AG09319 (cell line): ENCODE data around the gene F8.
"Not testable (repeated sequence)": the region's sequence is repeated elsewhere in the genome, so short reads cannot be mapped to it uniquely, and the experiment has no call there.

Source experiments
- DNase-seq: peaks from one replicate; pipeline ENCODE4 v3.0.0-alpha.2; 2010; ENCODE audit warnings: low read depth; ENCODE audit errors: extremely low read depth
- TF ChIP-seq, protein P1 (sequence below): IDR thresholded peaks from 2 replicates; pipeline ENCODE4 v1.5.1; 2011; ENCODE audit warnings: low read depth, mild to moderate bottlenecking, inconsistent platforms, low read length, moderate library complexity

F8 gene

DNA sequence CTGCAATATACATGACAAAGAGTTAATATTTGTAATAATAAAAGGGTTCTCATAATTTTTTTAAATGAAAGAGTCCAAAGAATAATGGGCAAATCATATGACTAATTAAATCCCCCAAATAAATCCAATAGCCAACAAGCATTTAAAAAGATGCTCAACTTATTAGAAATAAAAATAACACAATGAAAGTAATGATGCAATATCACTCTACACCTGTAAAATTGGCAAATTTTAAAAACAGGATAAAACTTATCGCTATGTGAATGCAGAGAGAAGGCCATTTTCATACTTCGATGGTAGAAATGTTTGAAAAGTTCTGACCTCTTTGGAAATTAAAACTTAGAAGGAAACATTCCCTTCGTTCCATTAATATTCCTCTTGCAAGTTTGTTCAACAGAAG is 1.9 kb downstream of the F8 start:
- DNase-seq = no peak

DNA sequence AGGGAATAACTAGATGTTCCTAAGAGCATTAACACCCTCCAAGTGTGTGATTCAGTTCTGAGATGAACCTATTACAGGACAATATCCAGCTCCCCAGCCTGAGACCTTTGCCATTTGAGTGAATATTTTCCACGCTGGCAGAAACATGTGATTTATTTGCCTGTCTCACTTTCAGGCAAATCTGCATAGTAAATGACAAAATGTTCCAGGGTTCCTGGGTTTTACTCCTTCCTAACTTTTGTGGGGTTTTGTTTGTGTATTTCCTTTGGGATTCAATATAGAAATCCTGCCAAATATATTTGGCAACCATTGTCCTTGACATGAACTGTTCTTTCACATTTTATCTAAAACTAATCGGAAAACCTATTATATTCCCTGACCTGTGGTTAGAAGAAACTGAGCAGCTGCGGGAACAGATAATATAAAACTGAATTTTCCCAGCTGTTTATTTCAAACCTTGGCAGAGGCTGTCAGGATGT is 12.5 kb downstream of the F8 start:
- DNase-seq = no peak
- TF ChIP-seq, protein P1, sequence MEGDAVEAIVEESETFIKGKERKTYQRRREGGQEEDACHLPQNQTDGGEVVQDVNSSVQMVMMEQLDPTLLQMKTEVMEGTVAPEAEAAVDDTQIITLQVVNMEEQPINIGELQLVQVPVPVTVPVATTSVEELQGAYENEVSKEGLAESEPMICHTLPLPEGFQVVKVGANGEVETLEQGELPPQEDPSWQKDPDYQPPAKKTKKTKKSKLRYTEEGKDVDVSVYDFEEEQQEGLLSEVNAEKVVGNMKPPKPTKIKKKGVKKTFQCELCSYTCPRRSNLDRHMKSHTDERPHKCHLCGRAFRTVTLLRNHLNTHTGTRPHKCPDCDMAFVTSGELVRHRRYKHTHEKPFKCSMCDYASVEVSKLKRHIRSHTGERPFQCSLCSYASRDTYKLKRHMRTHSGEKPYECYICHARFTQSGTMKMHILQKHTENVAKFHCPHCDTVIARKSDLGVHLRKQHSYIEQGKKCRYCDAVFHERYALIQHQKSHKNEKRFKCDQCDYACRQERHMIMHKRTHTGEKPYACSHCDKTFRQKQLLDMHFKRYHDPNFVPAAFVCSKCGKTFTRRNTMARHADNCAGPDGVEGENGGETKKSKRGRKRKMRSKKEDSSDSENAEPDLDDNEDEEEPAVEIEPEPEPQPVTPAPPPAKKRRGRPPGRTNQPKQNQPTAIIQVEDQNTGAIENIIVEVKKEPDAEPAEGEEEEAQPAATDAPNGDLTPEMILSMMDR = no peak

More for the DNA sequence above, 1.9 kb downstream of the F8 start:
- TF ChIP-seq, protein P1 = no peak

DNA sequence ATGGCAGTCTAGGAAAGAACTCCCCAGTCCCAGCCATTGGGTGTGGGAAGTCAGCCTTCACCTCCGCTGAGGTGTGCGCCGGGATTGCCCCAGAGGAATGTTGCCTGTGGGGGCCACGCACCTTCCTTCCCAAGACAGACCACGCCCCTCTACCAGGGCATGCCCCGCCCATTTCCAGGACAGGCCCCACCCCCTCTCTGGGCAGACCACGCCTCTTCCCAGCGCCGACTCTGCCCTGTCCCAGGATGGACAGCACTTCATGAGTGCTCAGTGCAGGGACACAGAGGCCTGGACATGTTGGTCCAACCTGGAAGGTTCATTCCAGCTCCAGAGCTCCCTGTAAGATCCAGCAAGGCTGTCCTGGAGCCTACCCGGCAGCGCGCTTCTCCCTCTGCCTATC is 13.9 kb downstream of the F8 start:
- not testable (repeated sequence) for DNase-seq

DNA sequence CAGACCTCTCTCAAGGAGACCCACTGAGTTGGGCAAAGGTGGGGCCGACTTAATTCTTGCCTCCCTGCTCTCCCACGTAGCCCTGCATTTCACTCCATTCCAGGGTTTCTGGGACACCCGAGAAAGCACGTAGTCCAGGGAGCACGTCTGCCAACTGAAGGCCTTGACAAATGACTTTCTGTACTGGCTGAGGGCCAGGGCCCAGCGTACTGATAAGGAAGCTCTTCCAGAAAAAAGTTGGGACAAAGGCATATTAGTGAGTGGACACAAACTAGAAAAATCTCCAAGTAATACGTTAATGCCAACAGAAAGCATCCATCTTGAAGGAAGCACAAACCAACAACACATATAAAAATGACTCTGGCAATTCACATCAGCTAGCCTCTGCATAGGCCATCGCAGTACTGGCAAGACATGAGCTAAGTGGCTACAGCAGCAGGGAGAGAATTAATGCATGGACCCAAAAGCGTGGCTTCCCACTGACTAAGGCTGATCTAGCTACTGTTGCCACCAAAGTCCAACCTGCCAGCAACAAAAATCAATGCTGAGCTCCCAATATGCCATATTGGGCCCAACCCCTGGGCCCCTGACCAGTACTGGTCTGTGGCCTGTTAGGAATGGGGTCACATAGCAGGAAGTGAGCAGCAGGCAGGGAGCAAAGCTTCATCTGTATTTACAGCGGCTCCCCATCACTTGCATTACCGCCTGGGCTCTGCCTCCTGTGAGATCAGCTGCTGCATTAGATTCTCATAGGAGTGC is 15.4 kb downstream of the F8 start:
- not testable (repeated sequence) for DNase-seq

DNA sequence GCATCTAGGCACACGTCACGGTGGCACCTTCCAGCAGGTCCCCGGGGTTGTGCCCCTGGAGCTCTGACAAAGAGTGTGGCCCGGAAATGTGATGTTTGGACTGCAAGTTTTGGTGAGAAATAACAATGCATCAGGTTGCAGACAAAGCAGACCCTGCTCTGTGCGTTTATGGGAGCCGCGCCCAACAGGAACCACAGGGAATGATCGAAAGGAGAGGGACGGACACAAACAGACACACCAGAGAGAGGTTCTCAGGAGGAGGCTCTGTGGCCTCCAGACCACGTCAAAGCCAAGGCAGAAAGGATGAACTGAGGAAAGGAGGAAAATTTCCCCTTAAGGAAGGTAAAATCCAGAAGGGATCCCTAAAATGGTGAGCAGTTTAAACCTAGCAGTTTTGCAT is 16.1 kb downstream of the F8 start:
- DNase-seq = not testable (repeated sequence)

DNA sequence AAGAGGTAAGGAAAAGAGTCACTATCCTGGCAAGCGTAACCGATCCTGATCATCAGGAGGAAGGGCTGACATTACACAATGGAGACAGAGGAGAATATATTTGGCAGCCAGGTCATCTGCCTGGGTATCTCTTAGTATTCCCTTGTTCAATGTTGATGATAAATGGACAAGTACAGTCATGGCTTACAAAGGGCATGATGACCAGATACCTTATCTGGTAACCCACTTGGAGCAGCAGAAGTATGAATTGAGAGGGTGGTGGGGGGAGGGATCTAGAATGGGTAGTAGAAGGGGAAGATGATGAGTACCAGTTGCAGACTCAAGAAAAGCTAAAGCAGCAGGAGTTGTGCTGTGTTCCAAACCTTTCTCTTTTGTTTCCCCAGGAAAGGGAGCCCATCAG is 17.3 kb downstream of the F8 start:
- TF ChIP-seq, protein P1 = no peak
- DNase-seq = no peak

DNA sequence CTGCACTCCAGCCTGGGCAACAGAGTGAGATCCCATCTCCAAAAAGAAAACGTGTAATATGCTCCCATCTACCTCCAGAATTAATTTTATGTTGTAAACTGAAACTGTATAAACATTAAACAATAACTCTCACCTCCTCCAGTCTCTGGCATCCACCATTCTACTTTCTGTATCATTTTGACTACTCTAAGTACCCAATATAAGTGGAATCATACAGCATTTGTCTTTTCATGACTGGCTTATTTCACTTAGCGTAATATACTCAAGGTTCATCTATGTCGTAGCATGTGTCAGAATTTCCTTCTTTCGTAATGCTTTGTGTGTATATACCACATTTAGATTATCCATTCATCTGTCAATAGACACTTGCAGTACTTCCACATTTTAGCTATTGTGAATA is 20.6 kb downstream of the F8 start:
- TF ChIP-seq, protein P1 = no peak
- DNase-seq = no peak

DNA sequence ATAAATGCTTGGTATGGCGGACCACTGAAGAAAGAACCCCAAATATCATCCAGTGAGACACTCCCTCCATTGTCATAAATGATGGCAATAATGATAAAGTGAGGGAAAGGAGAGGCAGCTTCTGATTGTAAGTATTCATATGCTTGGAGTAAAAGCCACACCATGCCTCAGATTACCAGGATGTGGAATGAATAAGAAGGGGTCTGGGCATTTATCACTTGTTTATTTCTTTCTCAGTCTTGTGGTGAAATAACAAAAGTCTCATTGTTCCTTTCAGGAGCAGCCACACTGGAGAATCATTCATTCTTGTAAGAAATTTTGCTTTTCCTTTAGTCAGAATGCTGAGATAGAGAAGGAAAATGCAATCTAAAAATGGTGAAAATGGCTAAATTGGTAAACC is 21.7 kb downstream of the F8 start:
- TF ChIP-seq, protein P1 = no peak
- DNase-seq = no peak

DNA sequence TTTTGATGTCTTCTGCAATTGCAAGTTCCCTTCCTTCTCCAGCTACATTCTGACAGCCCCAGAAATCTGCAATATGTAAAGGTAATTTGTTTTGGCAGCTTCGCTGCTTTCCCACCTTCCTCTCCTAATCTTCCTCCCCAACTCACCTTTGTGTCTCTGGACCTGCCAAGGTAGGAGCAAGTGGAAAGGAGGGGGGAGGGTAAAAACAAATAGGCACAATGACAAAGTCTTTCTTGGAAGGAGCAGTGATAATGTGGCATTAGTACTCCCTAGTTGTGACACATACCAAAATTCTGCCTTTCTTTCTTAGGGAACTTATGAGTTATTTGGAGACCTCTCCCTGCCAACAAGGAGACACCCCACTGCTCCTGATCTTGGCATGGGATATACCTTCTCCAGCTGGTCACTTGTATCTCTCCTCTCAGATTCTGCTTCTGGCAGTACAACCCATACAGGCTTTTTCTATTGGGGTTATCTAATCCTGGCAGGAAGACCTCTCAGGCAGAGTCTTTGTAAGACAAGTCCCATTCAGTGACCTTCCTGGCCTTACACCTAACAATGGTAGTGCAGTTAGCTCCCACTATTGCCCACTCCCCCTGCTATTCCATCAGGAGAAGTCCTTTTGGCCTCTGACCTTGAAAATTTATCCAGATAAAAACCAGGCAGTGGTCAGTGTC is 24.2 kb downstream of the F8 start:
- TF ChIP-seq, protein P1 = no peak
- no peak for DNase-seq
